ENCODE results near the gene CXorf49. TPM values are rescaled to one million over a fixed set of nuclear protein-coding genes. Genes with fewer than 3 reads are reported as not detected.
A peak's percentile ranks its signal among the peaks of the same experiment; 100 is the strongest.
"Not testable (repeated sequence)": the region's sequence is repeated elsewhere in the genome, so short reads cannot be mapped to it uniquely, and the experiment has no call there.

The CXorf49 gene
- total and polyA plus RNA-seq, 8 donors, result 0.43 TPM; not detected in 7

DNA sequence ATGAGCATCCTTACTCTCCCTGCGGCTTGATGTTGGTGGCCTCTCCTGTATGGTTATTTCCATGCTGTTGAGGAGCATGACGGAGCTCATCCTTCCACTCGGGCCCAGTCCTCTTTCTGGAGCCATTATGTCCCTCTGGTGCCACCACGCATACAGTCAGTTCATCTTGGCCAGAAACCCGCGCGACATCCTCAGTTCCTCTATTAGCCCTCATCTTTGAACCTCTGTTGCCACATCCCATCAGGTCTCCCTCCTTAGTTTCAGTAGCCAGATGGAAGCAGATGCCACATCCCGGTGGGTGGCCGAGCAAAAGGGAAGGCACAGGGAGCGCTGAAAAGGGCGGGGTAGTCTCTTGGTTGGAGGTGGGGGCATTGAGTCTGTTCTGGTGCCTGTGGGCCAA, 46.1 kb downstream of the CXorf49 start:
- TF ChIP-seq, protein P1, sequence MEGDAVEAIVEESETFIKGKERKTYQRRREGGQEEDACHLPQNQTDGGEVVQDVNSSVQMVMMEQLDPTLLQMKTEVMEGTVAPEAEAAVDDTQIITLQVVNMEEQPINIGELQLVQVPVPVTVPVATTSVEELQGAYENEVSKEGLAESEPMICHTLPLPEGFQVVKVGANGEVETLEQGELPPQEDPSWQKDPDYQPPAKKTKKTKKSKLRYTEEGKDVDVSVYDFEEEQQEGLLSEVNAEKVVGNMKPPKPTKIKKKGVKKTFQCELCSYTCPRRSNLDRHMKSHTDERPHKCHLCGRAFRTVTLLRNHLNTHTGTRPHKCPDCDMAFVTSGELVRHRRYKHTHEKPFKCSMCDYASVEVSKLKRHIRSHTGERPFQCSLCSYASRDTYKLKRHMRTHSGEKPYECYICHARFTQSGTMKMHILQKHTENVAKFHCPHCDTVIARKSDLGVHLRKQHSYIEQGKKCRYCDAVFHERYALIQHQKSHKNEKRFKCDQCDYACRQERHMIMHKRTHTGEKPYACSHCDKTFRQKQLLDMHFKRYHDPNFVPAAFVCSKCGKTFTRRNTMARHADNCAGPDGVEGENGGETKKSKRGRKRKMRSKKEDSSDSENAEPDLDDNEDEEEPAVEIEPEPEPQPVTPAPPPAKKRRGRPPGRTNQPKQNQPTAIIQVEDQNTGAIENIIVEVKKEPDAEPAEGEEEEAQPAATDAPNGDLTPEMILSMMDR (IDR thresholded peaks at IDR 0.05), result no peak
- intact Hi-C loops (cut with DNase I), result no loop called here

DNA sequence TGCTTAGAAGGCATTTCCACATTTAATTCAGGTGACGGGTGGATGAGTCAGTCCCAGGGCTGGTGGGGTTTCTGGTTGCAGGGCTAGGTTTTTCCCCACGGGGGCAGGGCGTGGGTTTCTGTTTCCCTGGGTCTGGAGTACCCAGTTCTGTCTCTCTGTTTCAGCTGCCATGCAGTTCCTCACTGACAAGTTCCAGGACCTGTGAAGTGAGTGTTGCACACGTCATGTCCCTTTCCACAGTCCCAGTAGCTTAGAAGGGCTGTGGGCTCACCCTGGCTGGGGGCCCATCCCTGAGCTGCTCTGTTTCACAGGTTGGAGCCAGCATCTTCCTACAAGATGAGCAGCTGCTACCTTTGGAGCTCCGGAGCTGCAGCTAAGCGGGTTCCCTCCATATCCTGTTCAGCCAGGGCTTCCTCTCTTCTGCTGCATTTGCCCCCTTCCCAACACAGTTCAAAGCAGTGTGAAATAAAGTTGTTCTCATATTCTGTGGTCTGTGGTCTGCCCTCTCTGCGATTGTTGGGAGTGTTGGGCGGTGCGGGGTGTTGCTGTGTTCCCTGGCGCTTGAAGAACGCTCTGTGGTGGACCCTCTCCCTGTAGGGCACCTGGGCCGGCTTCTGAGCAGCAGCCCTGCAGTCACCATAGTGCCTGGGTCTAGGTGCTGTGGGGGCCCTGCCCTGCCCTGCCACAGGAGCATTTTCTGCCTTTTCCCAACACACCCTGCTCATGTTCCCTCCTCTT, 46.9 kb downstream of the CXorf49 start:
- ATAC-seq (no peak), DNase-seq (peak in 1 of 4 donors; percentile 26)
- no peaks in the 10 kb centered on the region for H3K27me3 ChIP-seq
- intact Hi-C loops (cut with DNase I), result no loop called here
- H3K9me3 ChIP-seq, result no peaks in the 10 kb centered on the region
- H3K4me1 ChIP-seq, result no peaks in the 10 kb centered on the region
- H3K27ac ChIP-seq, result no peak overlapping the region
- TF ChIP-seq, protein P1 (IDR thresholded peaks at IDR 0.05), result no peak
- H3K36me3 ChIP-seq, result no peaks in the 10 kb centered on the region
- H3K4me3 ChIP-seq, result no peak overlapping the region

More for the DNA sequence above, 46.1 kb downstream of the CXorf49 start:
- Histone ChIP-seq H3K27me3 (no peaks in the 10 kb centered on the region), H3K27ac (no peak overlapping the region), H3K4me1 (no peaks in the 10 kb centered on the region), H3K4me3 (no peak overlapping the region), H3K9me3 (no peaks in the 10 kb centered on the region), H3K36me3 (no peaks in the 10 kb centered on the region)
- peak in 2 of 4 donors; percentile 11 to 19 for DNase-seq
- ATAC-seq, result no peak

DNA sequence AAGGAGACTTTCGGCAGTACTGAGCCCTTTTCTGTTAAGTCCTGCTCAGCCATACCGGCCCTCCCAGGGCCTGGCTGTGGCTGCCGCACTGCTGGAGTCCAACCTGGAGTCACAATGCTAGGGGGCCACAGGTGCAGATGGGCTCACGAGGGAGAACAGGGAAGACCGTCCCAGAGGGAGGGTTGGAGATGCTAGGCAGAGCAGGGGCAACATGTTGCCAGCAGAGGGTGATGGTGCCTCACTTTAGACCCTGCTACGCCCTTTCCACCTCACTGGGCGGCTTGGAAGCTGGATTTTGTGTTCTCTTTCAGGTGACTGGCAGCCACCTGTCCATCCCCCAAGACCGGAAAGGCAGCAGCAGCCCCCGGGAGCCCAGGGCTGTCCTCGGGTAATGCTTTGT, 48.1 kb downstream of the CXorf49 start:
- DNase-seq (peak in 2 of 4 donors; percentile 14 to 34), ATAC-seq (peak; percentile 89)
- TF ChIP-seq, protein P1 (IDR thresholded peaks at IDR 0.05), result peak; percentile 15 to 35
- H3K27ac ChIP-seq; H3K27me3 ChIP-seq; H3K4me1 ChIP-seq; H3K36me3 ChIP-seq; H3K9me3 ChIP-seq; H3K4me3 ChIP-seq; intact Hi-C loops (cut with DNase I): not testable (repeated sequence)

DNA sequence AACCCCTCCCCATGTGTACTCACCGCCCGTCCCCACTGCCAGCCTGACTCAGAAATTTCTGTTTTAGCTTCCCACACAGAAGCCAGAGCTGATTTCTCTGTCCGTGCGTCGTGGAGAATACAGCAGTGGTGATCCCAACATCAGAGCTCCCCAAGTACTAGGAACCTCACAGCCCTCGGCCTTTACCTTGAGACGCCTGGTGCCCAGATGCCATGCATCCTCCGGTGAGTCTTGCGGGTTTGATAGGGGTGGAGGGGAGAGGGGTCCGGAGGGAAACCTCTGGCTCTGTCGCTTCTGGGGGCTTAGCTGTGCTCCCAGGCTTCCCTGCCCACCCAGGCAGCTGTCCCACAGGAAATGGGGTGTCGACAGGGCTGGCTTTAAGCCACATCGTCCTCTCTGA, 48.6 kb downstream of the CXorf49 start:
- DNase-seq (peak in 1 of 4 donors; percentile 26), ATAC-seq (no peak)
- Histone ChIP-seq H3K27ac (no peak overlapping the region), H3K9me3 (no peaks in the 10 kb centered on the region), H3K4me1 (no peaks in the 10 kb centered on the region), H3K27me3 (no peaks in the 10 kb centered on the region), H3K4me3 (no peak overlapping the region), H3K36me3 (no peaks in the 10 kb centered on the region)
- TF ChIP-seq, protein P1 (IDR thresholded peaks at IDR 0.05), result no peak
- intact Hi-C loops (cut with DNase I), result no loop called here

DNA sequence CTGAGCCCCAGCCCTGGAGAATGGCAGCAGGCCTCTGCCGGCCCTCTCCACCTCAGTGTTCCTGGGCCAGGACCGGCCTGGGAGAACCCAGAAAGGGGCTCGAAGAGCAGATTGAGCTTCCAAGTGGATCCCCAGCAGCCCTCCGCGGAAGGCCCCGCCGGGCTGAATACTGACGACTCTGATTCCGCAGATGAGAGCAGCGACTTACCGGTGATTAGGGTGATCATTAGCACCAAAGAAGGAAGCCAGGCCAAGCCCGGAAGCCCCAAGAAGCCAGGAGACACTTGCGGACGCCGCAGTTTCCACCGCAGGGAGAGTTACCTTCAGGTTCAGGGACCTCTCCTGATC, 49.9 kb downstream of the CXorf49 start:
- intact Hi-C loops (cut with DNase I), result no loop called here
- Histone ChIP-seq H3K36me3 (no peaks in the 10 kb centered on the region), H3K27me3 (no peaks in the 10 kb centered on the region), H3K4me1 (no peaks in the 10 kb centered on the region), H3K4me3 (no peak overlapping the region), H3K27ac (no peak overlapping the region), H3K9me3 (no peaks in the 10 kb centered on the region)
- TF ChIP-seq, protein P1 (IDR thresholded peaks at IDR 0.05), result no peak
- DNase-seq (peak in 1 of 4 donors; percentile 29), ATAC-seq (no peak)
